ENCODE results near the gene FKBP11.

Gene FKBP11

GRCh38 chr12:48957141-48958048 is 32.1 kb upstream of the FKBP11 start, which contains the start of gene ARF3:
Gene ARF3 (minus strand): TSS chr12:48957487. CDS start chr12:48941095, 16,392 bp downstream.
- ChIA-PET CTCF (interaction anchor here (0.7 to 8.9 kb wide), 10 partner anchors 9 to 39 kb away, joined by 3 to 64 read pairs (median 4); partner anchors contain the start of genes WNT1 and WNT10B), POLR2A (interaction anchor here (0.6 to 2.9 kb wide), 25 partner anchors 9 to 1251 kb away, joined by 3 to 28 read pairs (median 4); partner anchors contain the start of genes DDX23, FKBP11, RHEBL1 and RND1)
- Histone ChIP-seq H3K4me1 (ENCODE audit: control insufficient read depth, insufficient read depth, low read length) (no peaks in the 10 kb centered on the region), H3K36me3 (ENCODE audit: control insufficient read depth in 2 of 2, insufficient read depth in 1 of 2, low read length in 2 of 2) (peaks cover 8 to 30% of the 10 kb centered on the region in 2 experiments; a peak in 2 of 3 replicates), H3K9me3 (ENCODE audit: control insufficient read depth, insufficient read depth, low read depth, low read length) (no peaks in the 10 kb centered on the region), H3K4me3 (ENCODE audit: low read depth, low read length) (peak within 1 kb of the TSS; percentile 81), H3K27ac (ENCODE audit: extremely low read depth, low read depth, low read length) (peak within 1 kb of the TSS; percentile 90)
- TF ChIP-seq ZBTB17 (tag by site-specific recombination; IDR thresholded peaks at IDR 0.05): peak; percentile 79
- no peak for TF ChIP-seq ZNF133 (tag by site-specific recombination; IDR thresholded peaks at IDR 0.05)
- TF ChIP-seq ZNF513 (tag by site-specific recombination; IDR thresholded peaks at IDR 0.05): no peak; the same call in 1 of the 2 replicates
- no peak for TF ChIP-seq ZNF423 (tag by site-specific recombination; IDR thresholded peaks at IDR 0.05)
- peak; percentile 73; the same call in 1 of the 2 replicates for TF ChIP-seq YY2 (tag by site-specific recombination; IDR thresholded peaks at IDR 0.05)
- no peak for TF ChIP-seq ZNF416 (tag by site-specific recombination; IDR thresholded peaks at IDR 0.05)
- peak; percentile 40; the same call in 1 of the 2 replicates for TF ChIP-seq ZNF639 (tag by site-specific recombination; IDR thresholded peaks at IDR 0.05)
- peak; percentile 13; the same call in 1 of the 2 replicates for TF ChIP-seq ZIC2 (tag by site-specific recombination; IDR thresholded peaks at IDR 0.05)
- no peak for TF ChIP-seq ZNF202 (tag by site-specific recombination; IDR thresholded peaks at IDR 0.05; ENCODE audit: borderline replicate concordance)
- no peak for TF ChIP-seq ZNF121 (tag by site-specific recombination; IDR thresholded peaks at IDR 0.05)
- TF ChIP-seq PRDM4 (tag by site-specific recombination; IDR thresholded peaks at IDR 0.05): no peak
- no peak for TF ChIP-seq MZF1 (tag by site-specific recombination; IDR thresholded peaks at IDR 0.05; ENCODE audit: borderline replicate concordance)
- no peak for TF ChIP-seq ZNF157 (tag by site-specific recombination; IDR thresholded peaks at IDR 0.05)
- peak; percentile 61; the same call in 1 of the 2 replicates for TF ChIP-seq ZNF394 (tag by site-specific recombination; IDR thresholded peaks at IDR 0.05; ENCODE audit: borderline replicate concordance)
- TF ChIP-seq ZSCAN30 (tag by site-specific recombination; IDR thresholded peaks at IDR 0.05): no peak; the same call in 1 of the 2 replicates
- TF ChIP-seq SALL2 (tag by site-specific recombination; IDR thresholded peaks at IDR 0.05; ENCODE audit: borderline replicate concordance): no peak
- no peak for TF ChIP-seq ZNF112 (tag by site-specific recombination; IDR thresholded peaks at IDR 0.05)
- 0 out of 2 replicates have a peak, but pooled peaks have one; percentile 70 for TF ChIP-seq REPIN1 (tag by site-specific recombination; IDR thresholded peaks at IDR 0.05; ENCODE audit: low read depth)
- TF ChIP-seq ZSCAN4 (tag by site-specific recombination; IDR thresholded peaks at IDR 0.05): no peak
- TF ChIP-seq ZNF292 (tag by site-specific recombination; IDR thresholded peaks at IDR 0.05; ENCODE audit: borderline replicate concordance, low read depth): no peak
- peak; percentile 70 for TF ChIP-seq IKZF3 (tag by site-specific recombination; IDR thresholded peaks at IDR 0.05)
- no peak for TF ChIP-seq KLF10 (tag by site-specific recombination; IDR thresholded peaks at IDR 0.05)
- TF ChIP-seq KLF8 (tag by site-specific recombination; IDR thresholded peaks at IDR 0.05): peak; percentile 84
- no peak for TF ChIP-seq BCL6B (tag by site-specific recombination; IDR thresholded peaks at IDR 0.05)
- no peak for TF ChIP-seq ZNF677 (tag by site-specific recombination; IDR thresholded peaks at IDR 0.05)
- TF ChIP-seq ZNF768 (tag by site-specific recombination; IDR thresholded peaks at IDR 0.05): no peak
- TF ChIP-seq ZNF175 (tag by site-specific recombination; IDR thresholded peaks at IDR 0.05): no peak
- no peak for TF ChIP-seq ZNF626 (tag by site-specific recombination; IDR thresholded peaks at IDR 0.05)
- TF ChIP-seq KLF1 (tag by site-specific recombination; IDR thresholded peaks at IDR 0.05): no peak
- no peak for TF ChIP-seq ZNF658 (tag by site-specific recombination; IDR thresholded peaks at IDR 0.05)

All from HEK293 (cell line).